GM23248 (cell line): Measurements from ENCODE around the gene ANO2.

Source experiments
- EZH2 ChIP-seq: fragments of 200-600 bp; sonication (generic); IDR thresholded peaks from 2 replicates; pipeline ENCODE4 v1.6.1; 2018; ENCODE audit warnings: antibody characterized with exemption, mild to moderate bottlenecking; ENCODE audit not compliant: insufficient read depth, poor library complexity, severe bottlenecking
- EZH2phosphoT487 ChIP-seq: fragments of 200-600 bp; sonication (generic); IDR thresholded peaks from 2 replicates; pipeline ENCODE4 v1.6.1; 2018; ENCODE audit warnings: antibody characterized with exemption, moderate library complexity, mild to moderate bottlenecking, low read depth; ENCODE audit not compliant: insufficient read depth

DNA sequence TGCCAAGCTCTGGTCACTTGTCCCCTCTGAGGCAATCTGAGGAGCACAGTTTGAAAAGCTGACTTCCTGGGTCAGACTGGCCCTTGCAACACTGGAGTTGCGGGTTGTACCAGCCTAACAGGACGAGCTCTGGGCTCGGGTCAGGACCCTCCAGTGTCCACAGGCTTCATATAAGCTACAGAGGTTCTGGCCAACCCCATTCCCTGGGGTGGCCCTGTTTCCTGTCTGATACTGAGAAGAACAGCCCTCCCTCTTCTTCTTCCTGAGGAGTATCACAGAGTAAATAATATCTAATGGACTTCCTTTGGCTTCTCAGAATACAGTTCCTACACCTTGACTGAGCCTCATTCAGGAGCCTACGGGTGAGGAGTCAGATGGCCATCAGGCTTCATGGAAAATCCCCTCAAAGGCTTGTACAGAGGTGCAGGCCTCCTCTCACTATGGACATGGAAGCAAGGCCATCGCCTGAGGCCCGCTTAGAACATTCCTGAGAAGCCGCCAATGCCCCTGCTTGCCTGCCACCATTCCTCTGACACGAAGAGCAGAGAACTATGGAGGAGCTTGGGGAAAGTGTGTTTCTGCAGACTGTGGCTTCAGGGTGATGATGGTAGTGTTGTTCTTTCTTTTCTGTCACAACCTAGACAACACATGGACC lies 28.5 kb upstream of the ANO2 start:
- TF ChIP-seq EZH2phosphoT487 (no peak), EZH2 (no peak)
